Lower lobe of right lung (tissue), 2 donors: ENCODE results near the gene KIRREL3. TPM values are rescaled to one million over a fixed set of nuclear protein-coding genes. Genes with fewer than 3 reads are reported as not detected.

ENCODE experiments used
- ATAC-seq, 2 donors: fragments of 200-7000 bp; cut with Tn5 transposase; one replicate each; pipeline ENCODE4 v1.9.1; 2020 to 2022; ENCODE audit warnings: mild to moderate bottlenecking in 2 of 2, moderate library complexity in 2 of 2
- DNase-seq: peaks from one replicate; pipeline ENCODE4 v3.0.0-alpha.2; 2020
- H3K27ac ChIP-seq: fragments of 200-600 bp; one replicate; pipeline ENCODE4 v1.8.0; 2022
- H3K27me3 ChIP-seq: fragments of 200-600 bp; one replicate; pipeline ENCODE4 v1.8.0; 2022; ENCODE audit warnings: low read depth
- H3K36me3 ChIP-seq: fragments of 200-600 bp; one replicate; pipeline ENCODE4 v1.8.0; 2022; ENCODE audit warnings: mild to moderate bottlenecking
- H3K4me1 ChIP-seq: fragments of 200-600 bp; one replicate; pipeline ENCODE4 v1.8.0; 2022
- H3K4me3 ChIP-seq: fragments of 200-600 bp; one replicate; pipeline ENCODE4 v1.8.0; 2022; ENCODE audit warnings: mild to moderate bottlenecking
- H3K9me3 ChIP-seq: fragments of 200-600 bp; one replicate; pipeline ENCODE4 v1.8.0; 2022
- intact Hi-C: fragments of 100-400 bp; cut with DNase I; formaldehyde crosslinking; loops from one replicate; pipeline ENCODE4 v1.11.0; 2022
- total RNA-seq: library from RNA; stranded (reverse); fragmentation: NEBNext Ultra II Directional; extraction: Animal tissue kit (Norgen Biotek cat#: 25700); gene quantifications from one replicate; pipeline ENCODE4 v1.2.1, GENCODE V29; 2021
- TF ChIP-seq, protein P1 (sequence below): fragments of 200-600 bp; IDR thresholded peaks from one replicate; pipeline ENCODE4 v1.8.0; 2022; ENCODE audit warnings: antibody characterized with exemption, mild to moderate bottlenecking
- donor health status: DM: no; HTN: yes; CAD: no; lungs with severe emphysema.

KIRREL3 gene
- total RNA-seq, 1 donor from 2014 or later: 0.15 TPM

- Histone ChIP-seq H3K9me3 (no peaks in the 10 kb centered on the region), H3K4me1 (no peaks in the 10 kb centered on the region), H3K36me3 (no peaks in the 10 kb centered on the region), H3K4me3 (no peak overlapping the region), H3K27ac (no peak overlapping the region), H3K27me3 (no peaks in the 10 kb centered on the region)
- ATAC-seq (no peak), DNase-seq (no peak)
- intact Hi-C loops: no loop called here
- TF ChIP-seq, protein P1, sequence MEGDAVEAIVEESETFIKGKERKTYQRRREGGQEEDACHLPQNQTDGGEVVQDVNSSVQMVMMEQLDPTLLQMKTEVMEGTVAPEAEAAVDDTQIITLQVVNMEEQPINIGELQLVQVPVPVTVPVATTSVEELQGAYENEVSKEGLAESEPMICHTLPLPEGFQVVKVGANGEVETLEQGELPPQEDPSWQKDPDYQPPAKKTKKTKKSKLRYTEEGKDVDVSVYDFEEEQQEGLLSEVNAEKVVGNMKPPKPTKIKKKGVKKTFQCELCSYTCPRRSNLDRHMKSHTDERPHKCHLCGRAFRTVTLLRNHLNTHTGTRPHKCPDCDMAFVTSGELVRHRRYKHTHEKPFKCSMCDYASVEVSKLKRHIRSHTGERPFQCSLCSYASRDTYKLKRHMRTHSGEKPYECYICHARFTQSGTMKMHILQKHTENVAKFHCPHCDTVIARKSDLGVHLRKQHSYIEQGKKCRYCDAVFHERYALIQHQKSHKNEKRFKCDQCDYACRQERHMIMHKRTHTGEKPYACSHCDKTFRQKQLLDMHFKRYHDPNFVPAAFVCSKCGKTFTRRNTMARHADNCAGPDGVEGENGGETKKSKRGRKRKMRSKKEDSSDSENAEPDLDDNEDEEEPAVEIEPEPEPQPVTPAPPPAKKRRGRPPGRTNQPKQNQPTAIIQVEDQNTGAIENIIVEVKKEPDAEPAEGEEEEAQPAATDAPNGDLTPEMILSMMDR: no peak
These were observed 245.8 kb downstream of the KIRREL3 start for GRCh38 chr11:126754591-126755426.

- DNase-seq (no peak), ATAC-seq (no peak)
- no peak overlapping the region for H3K27ac ChIP-seq
- TF ChIP-seq, protein P1: no peak
- no peak overlapping the region for H3K4me3 ChIP-seq
- intact Hi-C loops: no loop called here
- H3K9me3 ChIP-seq: no peaks in the 10 kb centered on the region
- no peaks in the 10 kb centered on the region for H3K27me3 ChIP-seq
- H3K36me3 ChIP-seq: no peaks in the 10 kb centered on the region
- no peaks in the 10 kb centered on the region for H3K4me1 ChIP-seq
These were observed 246.6 kb downstream of the KIRREL3 start for GRCh38 chr11:126753990-126754389.

- no peak for ATAC-seq
These were observed 249.3 kb downstream of the KIRREL3 start for GRCh38 chr11:126751242-126751641.

DNA sequence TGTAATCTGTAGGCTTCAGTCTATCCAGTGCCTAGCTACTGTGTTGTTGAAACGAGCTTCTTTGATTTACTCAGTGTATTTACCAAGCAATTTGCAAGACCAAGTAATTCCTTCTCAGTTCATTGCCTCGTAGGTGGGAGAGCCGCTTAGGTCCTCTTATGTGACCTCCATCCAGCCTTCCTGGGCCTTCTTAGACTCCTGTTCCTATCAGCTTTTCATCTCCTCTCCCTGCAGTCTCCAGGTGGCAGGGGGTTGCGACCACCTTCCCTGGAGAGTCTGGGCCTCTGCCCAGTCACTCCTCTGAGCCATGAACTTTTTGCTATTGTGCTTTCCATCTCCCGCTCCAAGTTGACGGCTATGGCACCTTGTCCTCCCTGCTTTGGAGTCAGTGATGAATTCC, 251.8 kb downstream of the KIRREL3 start:
- H3K4me1 ChIP-seq: no peaks in the 10 kb centered on the region
- no peak for DNase-seq
- intact Hi-C loops: no loop called here
- no peak overlapping the region for H3K4me3 ChIP-seq
- no peak for ATAC-seq
- no peaks in the 10 kb centered on the region for H3K27me3 ChIP-seq
- H3K36me3 ChIP-seq: no peaks in the 10 kb centered on the region
- H3K9me3 ChIP-seq: no peaks in the 10 kb centered on the region
- TF ChIP-seq, protein P1: no peak
- H3K27ac ChIP-seq: peak overlapping the region; percentile 1

More at GRCh38 chr11:126751242-126751641, 249.3 kb downstream of the KIRREL3 start:
- Histone ChIP-seq H3K36me3 (no peaks in the 10 kb centered on the region), H3K4me1 (no peaks in the 10 kb centered on the region), H3K4me3 (no peak overlapping the region), H3K27me3 (no peaks in the 10 kb centered on the region), H3K9me3 (no peaks in the 10 kb centered on the region), H3K27ac (no peak overlapping the region)
- DNase-seq: no peak
- TF ChIP-seq, protein P1: no peak
- intact Hi-C loops: no loop called here

DNA sequence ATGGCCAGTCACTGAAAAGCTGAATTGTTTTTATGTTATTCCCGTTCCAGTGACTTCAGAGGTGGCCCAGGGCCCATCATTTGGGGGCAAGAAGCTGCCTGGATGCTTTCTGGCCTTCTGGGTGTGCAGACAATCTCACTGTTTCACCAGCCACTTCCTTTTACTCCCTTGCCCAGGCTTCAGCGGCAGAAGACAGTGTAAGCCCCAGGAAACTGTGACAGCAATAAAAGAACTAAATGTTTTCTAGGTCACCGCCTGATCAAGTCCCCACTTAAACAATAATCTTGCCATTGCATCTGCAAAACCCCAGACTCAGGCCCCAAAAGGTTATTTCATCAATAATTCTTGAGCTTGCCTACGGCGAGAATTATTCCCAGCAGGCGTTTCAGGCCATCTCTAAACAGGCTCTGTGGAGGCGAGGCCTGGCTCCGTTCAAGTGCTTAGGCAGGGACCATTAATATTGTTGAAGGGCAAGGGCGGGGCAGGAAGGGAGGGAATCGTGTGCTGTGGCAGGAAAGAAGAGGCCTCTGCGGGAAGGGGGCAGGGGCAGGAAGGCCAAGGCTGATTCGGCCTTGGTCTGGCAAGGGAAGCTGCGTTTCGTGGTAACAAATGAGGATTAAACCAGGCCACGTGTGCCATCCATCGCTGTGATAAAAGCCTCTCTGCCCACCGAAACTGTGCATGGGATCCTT, 252.3 kb downstream of the KIRREL3 start:
- Histone ChIP-seq H3K9me3 (no peaks in the 10 kb centered on the region), H3K27me3 (no peaks in the 10 kb centered on the region), H3K36me3 (no peaks in the 10 kb centered on the region), H3K27ac (peak overlapping the region; percentile 1), H3K4me1 (no peaks in the 10 kb centered on the region), H3K4me3 (no peak overlapping the region)
- intact Hi-C loops: no loop called here
- peak; percentile 51 for DNase-seq
- ATAC-seq: peak; percentile 39 to 54
- TF ChIP-seq, protein P1: no peak
